H1 (cell line): ENCODE data around the gene CDK13.

Experiments
- CBX5 ChIP-seq: fragments of 300-800, 300-1000 bp; sonication (generic); IDR thresholded peaks from 2 replicates; pipeline ENCODE4 v1.7.1; 2016; ENCODE audit warnings: antibody characterized with exemption, low read length, low read depth
- CEBPB ChIP-seq: IDR thresholded peaks from 2 replicates; pipeline ENCODE4 v1.6.1; 2012; ENCODE audit warnings: low read depth, low read length
- CTCF ChIP-seq, 3 experiments: IDR thresholded peaks; 1 replicate in 2 of 3; 2 replicates in 1 of 3; pipeline versions ENCODE4 v1.5.1 to v1.6.1; 2011; ENCODE audit warnings: low read length in 3 of 3, mild to moderate bottlenecking in 3 of 3, inconsistent platforms in 2 of 3, low read depth in 1 of 3, moderate library complexity in 1 of 3; ENCODE audit not compliant: insufficient read depth in 1 of 3; ENCODE audit errors: control extremely low read depth in 1 of 3
- E2F6 ChIP-seq: IDR thresholded peaks from 2 replicates; pipeline ENCODE4 v1.6.1; 2012; ENCODE audit warnings: inconsistent platforms
- GABPA ChIP-seq: IDR thresholded peaks from 2 replicates; pipeline ENCODE4 v1.6.1; 2011; ENCODE audit warnings: mild to moderate bottlenecking, low read length, moderate library complexity, borderline replicate concordance; ENCODE audit not compliant: insufficient read depth
- JUND ChIP-seq: IDR thresholded peaks from 2 replicates; pipeline ENCODE4 v1.6.1; 2011; ENCODE audit warnings: mild to moderate bottlenecking, improper control_type of control experiment, low read length
- KDM4A ChIP-seq: IDR thresholded peaks from one replicate; pipeline ENCODE4 v1.7.1; 2012; ENCODE audit warnings: low read depth, mild to moderate bottlenecking, moderate library complexity, low read length, inconsistent platforms; ENCODE audit not compliant: severe bottlenecking
- MAX ChIP-seq: IDR thresholded peaks from 2 replicates; pipeline ENCODE4 v1.6.1; 2012; ENCODE audit warnings: inconsistent platforms
- POLR2A ChIP-seq, 2 experiments: IDR thresholded peaks; 1 replicate in 1 of 2; 2 replicates in 1 of 2; pipeline ENCODE4 v1.6.1; 2011; ENCODE audit warnings: low read depth in 2 of 2, low read length in 2 of 2, mild to moderate bottlenecking in 2 of 2; ENCODE audit errors: control extremely low read depth in 1 of 2
- POLR2AphosphoS5 ChIP-seq: IDR thresholded peaks from 2 replicates; pipeline ENCODE4 v1.6.1; 2011; ENCODE audit warnings: low read depth, low read length
- POU5F1 ChIP-seq: IDR thresholded peaks from 2 replicates; pipeline ENCODE4 v1.6.1; 2011; ENCODE audit warnings: low read depth, mild to moderate bottlenecking, low read length, moderate library complexity
- RFX5 ChIP-seq: IDR thresholded peaks from 2 replicates; pipeline ENCODE4 v1.6.1; 2011; ENCODE audit warnings: low read depth, low read length, improper control_type of control experiment, borderline replicate concordance

- TF ChIP-seq CTCF (IDR thresholded peaks at IDR 0.05; ENCODE audit: control extremely low read depth in 1 of 3, insufficient read depth in 1 of 3, low read depth in 1 of 3, low read length in 3 of 3) (no peak), POLR2A (IDR thresholded peaks at IDR 0.05; ENCODE audit: control extremely low read depth in 1 of 2, low read depth in 2 of 2, low read length in 2 of 2) (no peak), CBX5 (no peak), GABPA (no peak), JUND (no peak), KDM4A (no peak), POU5F1 (no peak), E2F6 (no peak), POLR2AphosphoS5 (no peak), CEBPB (no peak), MAX (no peak), RFX5 (no peak)
Observed at GRCh38 chr7:39952803-39953202, 2.7 kb downstream of the CDK13 start.
